Caco-2 (cell line): ENCODE data around the gene NANOS3. TPM values are rescaled to one million over a fixed set of nuclear protein-coding genes. Genes with fewer than 3 reads are reported as not detected.
A peak's percentile ranks its signal among the peaks of the same experiment; 100 is the strongest.
"Not testable (repeated sequence)": the region's sequence is repeated elsewhere in the genome, so short reads cannot be mapped to it uniquely, and the experiment has no call there.

ENCODE experiments used
- BruUV-seq: library from RNA; stranded (reverse); fragments of 400-500 nt; replicated peaks from 2 replicates; lab custom pipeline; 2021; lab: Mats Ljungman, UMichigan
- CTCF ChIA-PET: fragments of 300-600 bp; sonication (Branson Sonifier 250); formaldehyde crosslinking; loops from one replicate; lab custom pipeline; 2022; ENCODE audit warnings: antibody characterized with exemption; lab: Charles Lee
- POLR2A ChIA-PET: fragments of 300-600 bp; sonication (Branson Sonifier 250); formaldehyde crosslinking; loops from one replicate; lab custom pipeline; 2022; ENCODE audit warnings: antibody characterized with exemption; lab: Charles Lee
- DNase-seq, 2 experiments: peaks; one replicate each; pipeline versions ENCODE4 v3.0.0 to v3.0.0-alpha.2; 2020 to 2022
- H3K27me3 ChIP-seq: replicated peaks from 2 replicates; pipeline ENCODE4 v1.6.0; 2011; ENCODE audit warnings: low read length; ENCODE audit not compliant: control insufficient read depth, insufficient read depth
- H3K36me3 ChIP-seq: 2 replicates; pipeline ENCODE4 v1.5.1; 2011; ENCODE audit warnings: low read length; ENCODE audit not compliant: control insufficient read depth, insufficient read depth
- H3K4me1 ChIP-seq: fragments of 250-450 bp; sonication (Bioruptor Pico); 2 replicates; pipeline ENCODE4 v1.5.1; 2020; ENCODE audit warnings: mild to moderate bottlenecking
- H3K4me3 ChIP-seq: 2 replicates; pipeline ENCODE4 v1.5.1; 2011; ENCODE audit warnings: low read depth, mild to moderate bottlenecking, control low read depth, low read length
- H3K9me3 ChIP-seq: fragments of 250-450 bp; sonication (Bioruptor Pico); 2 replicates; pipeline ENCODE4 v1.5.1; 2020; ENCODE audit warnings: mild to moderate bottlenecking, moderate library complexity
- H3K27ac Mint-ChIP-seq: one replicate; pipeline ENCODE4 v1.8.0; 2022; ENCODE audit warnings: mixed read lengths; ENCODE audit not compliant: unreplicated experiment
- H3K27me3 Mint-ChIP-seq: one replicate; pipeline ENCODE4 v1.8.0; 2022; ENCODE audit warnings: mixed read lengths; ENCODE audit not compliant: insufficient read depth, unreplicated experiment
- H3K36me3 Mint-ChIP-seq: one replicate; pipeline ENCODE4 v1.8.0; 2022; ENCODE audit warnings: mild to moderate bottlenecking, mixed read lengths; ENCODE audit not compliant: insufficient read depth, unreplicated experiment
- H3K4me1 Mint-ChIP-seq: one replicate; pipeline ENCODE4 v1.8.0; 2022; ENCODE audit warnings: low read depth, mixed read lengths; ENCODE audit not compliant: unreplicated experiment
- H3K4me3 Mint-ChIP-seq: one replicate; pipeline ENCODE4 v1.8.0; 2022; ENCODE audit warnings: mild to moderate bottlenecking, moderate library complexity, mixed read lengths; ENCODE audit not compliant: unreplicated experiment
- H3K9me3 Mint-ChIP-seq: one replicate; pipeline ENCODE4 v1.8.0; 2022; ENCODE audit warnings: mixed read lengths; ENCODE audit not compliant: unreplicated experiment
- intact Hi-C: fragments of 100-400 bp; cut with micrococcal nuclease; formaldehyde crosslinking; loops from one replicate; pipeline ENCODE4 v1.10.0; 2022; ENCODE audit not compliant: unreplicated experiment
- total RNA-seq: library from RNA; stranded (reverse); gene quantifications from 2 replicates; pipeline ENCODE4 v1.2.3, GENCODE V29; 2022
- TF ChIP-seq, protein P1 (sequence below), 2 experiments: fragments of 200-600 bp in 1 of 2; IDR thresholded peaks; 1 replicate in 1 of 2; 2 replicates in 1 of 2; pipeline versions ENCODE4 v1.5.1 to v1.8.0; 2011 to 2022; ENCODE audit warnings: antibody characterized with exemption in 1 of 2, control low read depth in 1 of 2, inconsistent platforms in 1 of 2, low read depth in 1 of 2, low read length in 1 of 2, mild to moderate bottlenecking in 1 of 2, moderate library complexity in 1 of 2; ENCODE audit not compliant: insufficient read depth in 1 of 2, severe bottlenecking in 1 of 2, unreplicated experiment in 1 of 2

The NANOS3 gene
- total RNA-seq, 1 experiment from 2014 or later: not detected

DNA sequence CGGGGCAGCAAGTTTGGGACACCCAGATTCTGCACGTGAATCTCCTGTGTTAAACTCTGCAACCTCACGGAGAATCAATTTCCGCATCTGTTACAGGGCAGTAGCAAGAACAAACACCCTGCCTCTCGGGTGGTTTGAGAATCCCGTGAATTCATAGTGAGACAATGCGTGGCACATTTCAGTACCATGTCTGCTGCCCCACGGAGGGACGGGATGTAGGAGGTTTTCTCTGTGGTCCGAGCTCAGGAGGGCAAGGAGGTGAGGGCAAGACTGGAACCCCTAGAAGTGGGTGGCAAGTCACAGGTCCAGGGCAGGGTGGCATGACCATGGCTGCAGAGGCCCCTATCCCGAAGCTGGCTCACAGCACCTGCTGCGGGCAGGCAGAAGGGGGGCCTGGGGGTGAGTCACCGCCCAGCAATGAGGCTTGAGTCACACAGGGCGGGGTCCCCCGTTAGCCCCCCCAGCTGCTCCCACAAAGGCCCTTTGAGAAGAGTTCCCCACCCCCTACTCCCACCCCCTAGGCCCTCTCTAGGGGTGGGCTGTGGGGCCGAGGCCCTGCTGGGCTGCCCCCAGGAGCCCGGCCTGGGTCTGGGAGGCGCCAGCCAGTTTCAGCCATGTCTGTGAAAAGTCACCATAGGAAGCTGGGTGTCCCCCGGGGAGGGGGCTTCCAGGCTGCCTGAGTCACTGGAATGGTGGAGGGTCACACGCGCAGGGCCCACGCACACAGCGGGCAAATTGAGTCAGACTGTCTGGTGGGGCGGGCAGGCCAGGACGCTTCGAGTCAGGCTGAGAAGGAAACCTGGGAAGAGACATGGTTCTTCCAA is 25.8 kb upstream of the NANOS3 start:
- intact Hi-C loops: loop anchor here (1.0 kb wide), 1 partner anchor 11 kb away; no protein-coding TSS in a partner anchor
- Mint-ChIP-seq H3K36me3 (peaks cover 37% of the 10 kb centered on the region), H3K9me3 (no peaks in the 10 kb centered on the region), H3K4me1 (peaks cover 15% of the 10 kb centered on the region), H3K27ac (peak overlapping the region; percentile 93), H3K27me3 (no peaks in the 10 kb centered on the region), H3K4me3 (peak overlapping the region; percentile 70)
- TF ChIP-seq, protein P1, sequence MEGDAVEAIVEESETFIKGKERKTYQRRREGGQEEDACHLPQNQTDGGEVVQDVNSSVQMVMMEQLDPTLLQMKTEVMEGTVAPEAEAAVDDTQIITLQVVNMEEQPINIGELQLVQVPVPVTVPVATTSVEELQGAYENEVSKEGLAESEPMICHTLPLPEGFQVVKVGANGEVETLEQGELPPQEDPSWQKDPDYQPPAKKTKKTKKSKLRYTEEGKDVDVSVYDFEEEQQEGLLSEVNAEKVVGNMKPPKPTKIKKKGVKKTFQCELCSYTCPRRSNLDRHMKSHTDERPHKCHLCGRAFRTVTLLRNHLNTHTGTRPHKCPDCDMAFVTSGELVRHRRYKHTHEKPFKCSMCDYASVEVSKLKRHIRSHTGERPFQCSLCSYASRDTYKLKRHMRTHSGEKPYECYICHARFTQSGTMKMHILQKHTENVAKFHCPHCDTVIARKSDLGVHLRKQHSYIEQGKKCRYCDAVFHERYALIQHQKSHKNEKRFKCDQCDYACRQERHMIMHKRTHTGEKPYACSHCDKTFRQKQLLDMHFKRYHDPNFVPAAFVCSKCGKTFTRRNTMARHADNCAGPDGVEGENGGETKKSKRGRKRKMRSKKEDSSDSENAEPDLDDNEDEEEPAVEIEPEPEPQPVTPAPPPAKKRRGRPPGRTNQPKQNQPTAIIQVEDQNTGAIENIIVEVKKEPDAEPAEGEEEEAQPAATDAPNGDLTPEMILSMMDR (IDR thresholded peaks at IDR 0.05; ENCODE audit: insufficient read depth in 1 of 2, low read depth in 1 of 2, low read length in 1 of 2, severe bottlenecking in 1 of 2, unreplicated experiment in 1 of 2): no peak
- Histone ChIP-seq H3K4me1 (peaks cover 51% of the 10 kb centered on the region), H3K36me3 (no peaks in the 10 kb centered on the region), H3K27me3 (no peaks in the 10 kb centered on the region), H3K4me3 (peak overlapping the region; percentile 38), H3K9me3 (no peaks in the 10 kb centered on the region)
- CTCF ChIA-PET: interaction anchor here (0.6 to 1.5 kb wide), 2 partner anchors 11 to 641 kb away, joined by 3 read pairs; no protein-coding TSS in a partner anchor
- peak; percentile 81 to 84 for DNase-seq
- BruUV-seq: TSS peak; percentile 54
- POLR2A ChIA-PET: interaction anchor here (0.5 to 3.2 kb wide), 3 partner anchors 11 to 239 kb away, joined by 6 to 15 read pairs (median 6); no protein-coding TSS in a partner anchor

DNA sequence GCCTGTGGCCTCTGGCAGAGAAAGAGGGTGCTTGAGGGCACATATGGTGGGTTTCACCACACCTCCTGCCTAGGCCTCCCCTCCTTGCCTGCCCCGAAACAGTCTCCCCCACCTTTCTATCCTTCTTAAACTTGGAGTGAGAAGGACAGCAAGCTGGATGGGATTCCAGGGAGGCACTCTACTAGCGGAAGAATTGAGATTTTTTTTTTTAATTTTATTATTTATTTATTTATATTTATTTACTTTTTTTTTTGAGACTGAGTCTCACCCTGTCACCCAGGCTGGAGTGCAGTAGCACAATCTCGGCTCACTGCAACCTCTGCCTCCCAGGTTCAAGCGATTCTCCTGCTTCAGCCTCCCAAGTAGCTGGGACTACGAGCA is 25.2 kb upstream of the NANOS3 start:
- CTCF ChIA-PET: interaction anchor here (0.6 to 1.5 kb wide), 2 partner anchors 11 to 642 kb away, joined by 3 read pairs; no protein-coding TSS in a partner anchor
- not testable (repeated sequence) for H3K27me3 ChIP-seq, H3K4me3 ChIP-seq, H3K27me3 Mint-ChIP-seq, H3K9me3 Mint-ChIP-seq, BruUV-seq, H3K36me3 ChIP-seq, DNase-seq, H3K9me3 ChIP-seq
- peaks cover 32% of the 10 kb centered on the region for H3K36me3 Mint-ChIP-seq
- POLR2A ChIA-PET: interaction anchor here (0.5 to 3.2 kb wide), 3 partner anchors 10 to 238 kb away, joined by 6 to 15 read pairs (median 6); no protein-coding TSS in a partner anchor
- peak overlapping the region; percentile 14 for H3K4me3 Mint-ChIP-seq
- peak overlapping the region; percentile 93 for H3K27ac Mint-ChIP-seq
- peaks cover 10% of the 10 kb centered on the region for H3K4me1 Mint-ChIP-seq
- intact Hi-C loops: loop anchor here (1.0 kb wide), 1 partner anchor 11 kb away; no protein-coding TSS in a partner anchor
- peaks cover 45% of the 10 kb centered on the region for H3K4me1 ChIP-seq

DNA sequence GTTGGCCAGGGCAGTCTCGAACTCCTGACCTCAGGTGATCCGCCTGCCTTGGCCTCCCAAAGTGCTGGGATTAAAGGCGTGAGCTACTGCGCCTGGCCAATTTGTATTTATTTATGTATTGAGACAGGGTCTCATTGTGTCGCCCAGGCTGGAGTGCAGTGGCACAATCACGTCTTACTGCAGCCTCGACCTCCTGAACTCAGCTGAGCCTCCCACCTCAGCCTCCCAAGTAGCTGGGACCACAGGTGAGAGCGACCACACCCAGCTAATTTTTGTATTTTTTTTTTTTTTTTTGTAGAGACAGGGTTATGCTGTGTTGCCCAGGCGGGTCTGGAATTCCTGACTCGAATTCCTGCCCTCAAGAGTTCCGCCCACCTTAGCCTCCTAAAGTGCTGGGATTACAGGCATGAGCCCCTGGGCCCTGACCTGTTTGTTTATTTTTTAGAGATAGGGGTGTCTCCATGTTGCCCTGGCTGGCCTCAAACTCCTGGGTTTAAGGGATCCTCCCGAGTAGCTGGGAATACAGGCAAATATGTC is 24.7 kb upstream of the NANOS3 start:
- peaks cover 27% of the 10 kb centered on the region for H3K36me3 Mint-ChIP-seq
- intact Hi-C loops, DNase-seq, H3K9me3 ChIP-seq, BruUV-seq, H3K4me1 Mint-ChIP-seq, H3K4me3 Mint-ChIP-seq, H3K36me3 ChIP-seq, H3K9me3 Mint-ChIP-seq, H3K27me3 ChIP-seq, H3K27me3 Mint-ChIP-seq, H3K4me3 ChIP-seq: not testable (repeated sequence)
- peak overlapping the region; percentile 93 for H3K27ac Mint-ChIP-seq
- ChIA-PET POLR2A (interaction anchor here (3.2 kb wide), 1 partner anchor 10 kb away, joined by 15 read pairs; no protein-coding TSS in a partner anchor), CTCF (interaction anchor here (1.5 kb wide), 1 partner anchor 10 kb away, joined by 3 read pairs; no protein-coding TSS in a partner anchor)
- H3K4me1 ChIP-seq: peaks cover 41% of the 10 kb centered on the region
